Inferior parietal cortex (tissue), 1 donor: Measurements from ENCODE around the gene SERPINH1.
"Not testable (repeated sequence)": the region's sequence is repeated elsewhere in the genome, so short reads cannot be mapped to it uniquely, and the experiment has no call there.

Experiments
- DNase-seq: peaks from one replicate; pipeline ENCODE4 v3.0.0-alpha.2; 2016; ENCODE audit errors: extremely low spot score

Gene SERPINH1

DNA sequence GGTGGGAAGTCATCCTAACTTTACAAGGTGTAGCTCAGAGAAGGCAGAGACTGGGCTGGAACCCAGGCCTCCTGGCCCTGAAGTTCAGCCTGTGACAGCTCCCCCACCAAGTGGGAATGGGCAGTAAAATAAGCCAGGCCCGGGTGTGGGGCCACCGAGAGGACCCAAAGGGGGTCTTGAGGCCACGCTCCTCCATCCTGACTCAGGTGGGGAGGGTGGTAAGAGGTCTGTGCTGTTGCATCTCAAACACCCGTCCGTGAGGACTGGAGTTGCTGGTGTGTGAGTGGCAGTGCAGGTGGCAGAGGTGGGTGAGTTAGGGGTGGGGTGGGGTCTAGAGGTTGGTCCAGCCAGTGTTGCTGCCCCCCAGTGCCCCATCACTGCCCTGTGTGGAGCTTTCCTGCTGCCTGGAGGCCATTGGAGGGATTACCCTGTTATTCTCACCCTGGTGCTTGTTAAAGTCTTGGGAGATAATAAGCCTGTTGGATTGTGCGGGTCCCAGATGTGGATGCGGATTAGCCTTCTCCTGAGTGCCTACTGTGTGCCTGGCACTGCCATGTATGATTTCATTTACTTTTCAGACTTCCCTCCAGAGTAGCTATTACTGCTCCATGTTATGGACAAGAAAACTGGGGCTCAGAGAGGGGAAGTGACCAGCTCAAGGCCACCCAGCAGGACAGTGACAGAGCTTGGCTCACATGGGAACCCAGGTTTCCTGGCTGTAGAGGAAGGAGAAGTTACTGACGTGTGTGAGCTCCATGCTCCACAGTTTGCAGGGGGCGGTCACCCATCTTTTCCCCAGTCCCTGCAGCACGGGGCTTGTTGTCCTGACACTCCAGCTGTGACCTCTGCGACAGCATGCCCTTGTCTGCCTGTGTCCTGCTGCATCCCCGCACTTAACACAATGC, 12.9 kb downstream of the SERPINH1 start:
- DNase-seq: no peak

DNA sequence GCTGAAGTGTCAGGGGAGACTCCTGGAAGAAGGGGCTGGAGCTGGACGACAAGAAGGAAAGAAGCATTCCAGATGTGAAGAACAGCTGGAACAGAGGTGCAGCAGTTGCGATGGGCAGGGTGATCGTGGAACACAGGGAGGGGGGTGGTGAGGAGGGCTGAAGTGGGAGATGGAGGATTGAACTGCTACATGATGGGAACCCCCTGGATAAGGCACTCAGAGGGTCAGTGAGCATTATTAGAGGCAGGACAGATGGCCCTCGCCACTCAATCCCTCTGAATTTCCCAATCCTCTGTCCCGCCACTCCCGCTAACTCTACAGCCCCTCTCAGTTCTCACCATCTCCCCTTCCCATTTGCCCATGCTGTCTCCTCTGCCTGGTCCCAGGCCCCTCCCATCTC, 14.0 kb downstream of the SERPINH1 start:
- no peak for DNase-seq

DNA sequence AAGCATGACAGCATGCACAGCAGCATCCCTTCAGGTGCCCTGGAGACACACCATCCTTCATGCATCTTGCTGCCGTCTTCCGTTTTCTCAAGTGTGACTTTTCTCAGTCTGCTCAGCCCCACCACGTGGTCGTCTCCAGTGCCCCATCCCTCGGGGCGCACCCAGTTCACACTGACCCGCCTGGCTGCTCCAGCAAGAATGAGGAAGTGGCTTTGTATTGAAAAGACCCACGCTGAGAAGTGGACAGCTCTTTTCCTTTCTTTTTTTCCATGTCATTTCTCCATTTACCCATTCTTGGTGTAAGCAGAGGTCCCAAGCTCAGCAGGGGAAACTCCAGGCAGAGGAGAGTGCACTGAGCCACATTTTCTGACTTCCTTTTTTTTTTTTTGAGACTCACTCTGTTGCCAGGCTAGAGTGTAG, 14.5 kb downstream of the SERPINH1 start:
- DNase-seq: no peak

DNA sequence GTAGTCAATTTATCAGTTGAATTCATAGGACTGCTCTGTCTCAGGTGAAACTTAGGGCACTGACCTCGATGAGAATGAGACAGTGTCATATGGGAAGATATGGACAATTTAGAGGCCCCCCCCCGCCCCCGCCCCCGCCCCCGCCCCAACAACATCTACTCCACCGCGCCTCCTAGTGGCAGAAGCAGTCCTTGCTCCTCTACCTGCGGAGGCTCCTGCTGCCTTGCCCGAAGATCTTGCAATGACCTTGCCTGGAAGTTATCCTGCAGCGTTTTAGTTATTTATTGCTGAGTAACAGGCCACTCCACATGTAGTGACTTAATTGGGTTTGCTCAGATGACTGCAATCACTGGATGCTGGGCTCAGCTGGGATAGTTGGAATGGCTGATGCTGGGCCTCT, 15.2 kb downstream of the SERPINH1 start:
- DNase-seq: no peak

DNA sequence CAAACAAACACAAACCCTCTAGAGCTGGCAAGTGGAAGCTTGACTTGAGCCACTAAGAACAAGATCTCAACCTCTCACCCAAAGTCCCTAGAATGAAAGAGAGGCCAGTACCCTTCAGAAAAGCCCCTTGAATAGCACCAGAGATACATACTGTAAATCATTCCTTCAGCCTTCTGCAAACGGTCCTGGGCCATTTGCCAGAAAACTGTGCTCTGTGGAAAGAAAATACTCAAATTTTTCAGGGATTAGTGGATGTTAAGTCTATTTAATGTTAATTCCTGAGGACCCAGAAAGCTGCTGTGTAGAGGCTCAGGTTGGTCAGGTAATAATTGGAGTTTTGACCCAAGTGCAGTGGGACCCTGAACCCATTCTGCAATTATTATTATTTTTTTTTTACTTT, 16.9 kb downstream of the SERPINH1 start:
- no peak for DNase-seq

DNA sequence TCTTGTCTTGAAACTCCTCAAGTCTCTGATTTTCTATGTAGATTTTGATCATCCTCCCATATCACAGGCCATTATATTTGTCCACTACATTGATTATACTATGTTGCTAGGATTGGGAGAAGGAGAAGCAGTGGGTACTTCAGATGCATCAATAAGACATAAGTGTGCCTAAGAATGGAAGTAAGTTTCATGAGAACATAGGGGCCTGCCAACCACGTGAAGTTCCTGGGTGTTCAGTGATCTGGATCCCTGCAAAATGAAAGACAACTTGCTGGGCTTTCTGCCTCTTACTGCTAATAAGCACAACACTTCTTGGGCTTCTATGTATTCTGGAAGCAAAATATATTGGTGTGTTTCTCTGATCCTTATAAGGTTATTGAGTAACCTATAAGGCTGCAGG, 17.8 kb downstream of the SERPINH1 start:
- no peak for DNase-seq

DNA sequence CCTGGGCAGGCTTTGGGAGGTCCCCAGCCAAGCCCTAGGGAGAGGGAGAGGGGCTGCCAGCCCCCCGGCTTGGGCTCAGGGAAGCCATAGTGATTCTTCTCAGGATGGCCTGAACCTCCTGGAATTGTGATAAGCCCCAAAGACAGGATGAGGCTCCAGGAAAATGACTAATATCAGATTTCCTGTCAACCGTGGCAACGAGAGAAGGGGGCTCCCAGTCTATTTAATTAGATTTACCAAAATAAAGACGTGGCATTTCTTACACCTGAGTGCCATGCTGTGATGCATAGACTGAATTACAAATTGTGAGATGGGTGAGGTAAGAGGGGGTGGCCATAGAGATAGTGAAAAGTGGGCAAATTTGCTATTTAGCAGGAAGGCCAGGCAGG, 20.4 kb downstream of the SERPINH1 start:
- DNase-seq: no peak

DNA sequence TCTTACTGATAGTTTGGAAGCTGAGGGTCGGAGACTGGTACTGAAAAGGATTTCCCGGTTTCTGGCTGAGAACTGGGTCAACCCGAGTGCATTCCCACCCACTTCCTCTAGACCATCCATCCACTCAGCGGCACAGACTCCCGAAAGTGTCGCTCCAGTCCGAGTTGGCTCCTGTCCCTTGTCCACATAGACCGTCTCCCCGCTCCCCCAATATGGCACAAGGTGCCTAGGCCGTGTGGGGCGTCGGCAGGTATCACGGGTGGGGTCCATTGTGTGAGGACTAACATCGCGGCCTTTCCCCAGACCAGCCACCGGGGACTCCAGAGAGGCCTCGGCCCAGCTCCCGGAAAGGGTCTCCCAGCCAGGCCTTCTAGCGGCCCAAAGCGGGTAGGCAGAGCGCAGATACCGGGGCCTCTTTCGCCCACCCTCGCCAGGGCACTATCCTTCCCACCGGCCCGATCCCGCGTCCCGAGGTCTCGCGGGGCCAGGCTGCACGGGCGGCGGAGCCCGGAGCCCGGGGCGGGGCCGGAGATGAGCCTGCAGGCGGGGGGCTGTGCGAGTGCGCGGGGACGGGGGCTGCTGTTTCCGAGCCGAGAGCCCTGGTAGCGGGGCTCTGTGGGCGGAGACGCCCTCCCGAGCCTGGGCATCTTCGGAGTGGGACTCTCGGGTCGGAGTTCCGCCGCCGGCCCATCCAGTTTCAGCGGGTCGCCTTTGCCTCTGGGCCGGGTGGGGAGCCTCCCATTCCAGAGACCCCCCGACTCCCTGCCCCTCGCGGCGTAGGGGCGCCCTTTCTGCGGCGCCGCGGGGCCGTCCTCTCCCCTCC, 21.1 kb downstream of the SERPINH1 start:
- peak; percentile 39 for DNase-seq

DNA sequence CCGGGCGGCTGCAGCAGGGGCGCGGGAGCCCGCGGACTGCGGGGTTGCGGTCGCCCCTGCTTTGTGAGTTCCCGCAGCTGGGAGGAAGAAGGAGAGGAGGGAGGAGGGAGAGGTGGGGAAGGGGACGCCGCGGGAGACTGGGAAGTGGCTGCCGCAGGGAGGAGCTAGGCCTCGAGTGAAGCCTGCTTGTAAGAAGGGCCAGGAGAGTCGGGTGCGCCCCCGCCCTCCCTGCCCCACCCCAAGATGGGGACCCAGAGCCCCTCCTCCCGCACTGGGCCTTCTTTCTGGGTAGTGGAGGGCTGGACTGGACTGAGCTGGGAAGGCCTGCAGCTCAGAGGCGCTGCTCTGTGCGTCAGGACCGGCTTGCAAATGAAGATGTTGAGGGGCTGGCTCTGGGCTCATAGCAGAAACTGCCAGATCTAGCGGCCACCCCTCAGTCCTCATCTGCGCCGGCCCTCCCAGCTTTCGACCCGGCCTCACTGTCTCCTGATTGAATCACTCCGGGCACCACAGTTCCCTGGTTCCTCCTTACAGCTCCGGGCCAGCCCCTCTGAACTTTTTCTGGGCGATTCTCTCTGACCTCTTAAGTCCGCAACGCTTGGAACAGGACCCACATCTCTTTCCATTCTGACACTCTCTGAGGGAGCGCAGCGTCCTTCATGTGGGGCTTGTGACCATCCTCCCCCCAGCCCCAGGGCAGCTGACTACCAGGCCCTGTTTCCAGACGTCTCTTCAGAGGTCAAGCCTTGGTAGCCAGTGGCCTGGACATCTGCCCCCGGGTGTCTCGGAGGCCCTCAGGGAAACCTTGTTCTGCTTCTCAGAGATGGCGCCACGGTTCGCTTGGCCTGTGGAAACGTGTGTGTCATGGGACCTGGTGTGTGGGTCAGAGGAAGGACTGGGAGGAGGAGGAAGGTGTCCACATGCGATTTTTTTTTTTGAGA, 21.9 kb downstream of the SERPINH1 start:
- DNase-seq: peak; percentile 59

DNA sequence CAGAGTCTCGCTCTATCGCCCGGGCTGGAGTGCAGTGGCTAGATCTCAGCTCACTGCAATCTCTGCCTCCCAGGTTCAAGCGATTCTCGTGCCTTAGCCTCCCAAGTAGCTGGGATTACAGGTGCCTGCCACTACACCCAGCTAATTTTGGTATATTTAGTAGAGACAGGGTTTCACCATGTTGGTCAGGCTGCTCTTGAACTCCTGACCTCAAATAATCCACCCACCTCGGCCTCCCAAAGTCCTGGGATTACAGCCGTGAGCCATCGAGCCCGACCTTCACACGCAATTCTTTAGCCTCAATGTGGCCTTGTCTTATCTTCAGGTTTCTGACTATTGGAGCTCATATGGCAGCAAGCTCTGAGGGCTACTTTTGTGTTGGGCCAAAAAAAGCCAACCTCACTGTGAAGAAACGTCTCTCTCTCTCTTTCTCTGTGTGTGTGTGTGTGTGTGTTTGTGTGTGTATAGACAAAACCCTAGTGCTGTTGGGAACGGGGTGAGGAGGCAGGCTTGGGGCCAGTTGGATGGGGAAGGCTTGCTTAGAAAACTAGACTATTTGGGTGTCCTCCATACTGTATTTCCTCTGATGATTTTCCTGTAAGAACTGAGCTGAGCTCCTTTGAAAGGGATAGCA, 22.7 kb downstream of the SERPINH1 start:
- not testable (repeated sequence) for DNase-seq

DNA sequence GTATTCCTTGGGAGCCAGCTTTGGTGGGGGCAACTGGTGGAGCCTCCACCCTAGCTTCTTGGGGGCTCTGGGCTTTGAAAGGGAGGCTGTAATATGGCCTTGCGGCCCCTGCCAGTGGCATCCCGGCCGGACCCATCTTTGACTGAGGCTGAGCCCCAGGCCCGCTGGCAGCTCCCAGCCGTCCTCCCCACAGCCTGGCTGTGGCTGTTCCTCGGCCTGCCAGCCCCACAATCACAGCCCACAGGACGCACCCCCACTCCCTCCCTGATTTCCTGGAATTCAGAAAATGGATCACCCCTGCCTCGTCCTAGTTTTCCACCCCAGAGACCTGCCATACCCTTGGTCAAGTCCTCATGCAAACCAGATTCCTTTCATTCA, 23.2 kb downstream of the SERPINH1 start:
- DNase-seq: no peak

DNA sequence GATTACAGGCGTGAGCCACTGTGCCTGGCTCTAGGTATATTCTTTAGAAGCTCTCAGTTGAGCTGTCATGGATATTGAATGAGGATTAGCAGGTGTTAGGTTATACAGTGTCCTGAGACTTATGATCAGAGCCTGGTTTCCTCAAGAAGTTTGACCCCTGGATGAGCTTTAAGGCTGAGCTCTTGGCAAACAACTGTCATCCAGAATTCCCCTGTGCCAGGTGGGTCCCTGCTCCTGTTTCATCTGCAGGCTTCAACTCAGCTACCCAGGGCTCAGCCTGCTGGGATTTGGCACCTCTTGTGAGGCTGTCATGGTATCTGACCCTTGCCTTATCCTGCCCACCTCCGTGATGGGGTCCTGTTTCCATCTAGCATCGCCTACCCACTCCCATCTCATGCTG, 24.3 kb downstream of the SERPINH1 start:
- DNase-seq: no peak

DNA sequence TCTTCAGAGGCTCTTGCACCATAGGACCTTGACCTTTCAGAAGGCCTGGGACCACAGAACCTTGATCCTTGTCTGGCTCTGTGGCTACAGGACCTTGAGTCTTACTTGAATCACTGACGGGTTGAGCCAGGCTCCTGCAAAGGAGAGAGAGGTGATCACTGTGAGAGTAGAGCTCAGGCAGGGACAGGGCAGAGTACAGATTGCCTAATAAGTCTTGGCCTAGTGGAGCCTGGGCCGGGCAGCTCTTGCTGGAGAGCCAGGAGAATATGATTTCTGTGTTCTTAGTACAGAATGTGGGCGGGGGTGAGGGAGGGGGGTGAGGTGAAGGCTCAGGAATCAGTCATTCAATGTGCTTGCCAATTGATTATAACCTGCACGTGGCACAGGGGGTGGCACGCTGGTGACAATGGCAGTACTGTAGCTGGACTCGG, 26.0 kb downstream of the SERPINH1 start:
- DNase-seq: no peak

DNA sequence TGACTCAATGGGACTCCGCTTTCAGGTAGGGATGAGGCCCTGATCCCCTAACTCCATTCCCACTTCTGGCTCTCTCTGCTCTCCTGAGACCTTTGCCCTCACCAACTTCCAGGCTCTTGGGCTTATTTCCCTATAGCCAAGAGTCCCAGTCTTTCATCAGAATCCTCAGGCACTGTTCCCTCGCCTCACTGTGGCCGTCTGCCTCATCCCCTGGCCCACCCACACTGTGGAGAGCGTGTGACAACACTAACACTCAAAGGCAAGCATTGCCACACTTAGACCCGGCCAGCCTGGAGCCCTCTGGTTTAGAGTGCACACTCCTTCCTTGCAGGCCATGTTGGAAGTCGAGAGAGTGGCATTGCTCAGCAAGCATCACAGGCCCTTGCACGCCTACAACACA, 27.0 kb downstream of the SERPINH1 start:
- DNase-seq: no peak

DNA sequence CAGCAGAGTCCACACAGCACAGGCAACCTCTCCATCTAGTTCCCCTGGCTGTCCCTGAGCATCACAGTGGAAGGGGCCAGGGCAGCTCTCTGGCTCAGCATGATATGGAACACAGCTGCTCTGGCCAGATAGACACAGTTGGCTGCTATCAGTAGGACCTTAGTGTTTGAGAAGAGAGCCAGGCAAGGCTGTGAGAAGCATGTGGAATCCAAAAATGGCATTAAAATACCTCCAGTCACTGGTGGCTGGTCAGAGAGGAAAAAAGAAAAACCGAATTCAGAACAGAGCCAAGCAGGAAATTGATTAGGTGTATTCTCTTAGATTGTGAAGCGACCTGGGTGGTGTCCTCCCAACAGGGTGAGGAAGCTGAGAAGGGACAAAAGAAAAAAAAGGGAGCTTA, 27.9 kb downstream of the SERPINH1 start:
- DNase-seq: peak; percentile 38

DNA sequence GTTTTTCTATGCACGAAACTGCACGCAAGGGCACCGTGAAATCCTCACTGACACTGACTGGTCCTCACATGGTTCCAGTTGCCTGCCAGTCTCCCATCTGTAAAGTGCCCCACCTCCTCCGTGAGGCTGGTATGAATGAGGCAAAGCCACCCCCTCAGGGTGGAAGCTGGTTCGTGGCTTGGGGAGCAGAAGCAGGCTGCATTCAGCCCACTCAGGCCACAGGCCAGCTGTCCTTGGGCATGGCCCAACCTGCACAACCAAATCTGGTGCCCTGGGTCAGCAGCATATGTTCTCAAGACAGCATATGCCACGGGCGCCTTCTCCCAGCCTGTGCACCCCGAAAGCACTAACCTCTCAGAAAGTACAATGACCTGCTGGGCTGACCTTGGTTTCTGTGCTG, 29.3 kb downstream of the SERPINH1 start:
- DNase-seq: no peak

DNA sequence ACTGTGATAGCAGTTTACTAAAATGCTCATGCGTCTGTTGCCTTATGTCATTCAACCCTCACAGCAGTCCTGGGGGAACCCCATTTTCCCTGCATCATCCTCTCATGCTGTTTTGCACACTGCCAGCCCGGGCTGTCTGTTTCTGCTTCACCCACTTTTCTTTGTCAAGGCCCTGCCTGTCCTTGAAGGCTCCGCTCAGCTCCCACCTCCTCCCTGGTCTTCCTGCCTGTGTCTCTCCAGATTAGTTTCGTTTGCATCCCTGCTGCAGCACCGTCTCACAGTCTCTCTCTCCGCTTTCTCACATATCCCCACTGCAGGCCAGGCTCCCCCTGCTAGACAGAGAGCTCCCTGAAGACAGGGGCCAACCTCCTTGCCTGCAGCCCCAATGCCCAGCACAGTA, 29.9 kb downstream of the SERPINH1 start:
- no peak for DNase-seq

DNA sequence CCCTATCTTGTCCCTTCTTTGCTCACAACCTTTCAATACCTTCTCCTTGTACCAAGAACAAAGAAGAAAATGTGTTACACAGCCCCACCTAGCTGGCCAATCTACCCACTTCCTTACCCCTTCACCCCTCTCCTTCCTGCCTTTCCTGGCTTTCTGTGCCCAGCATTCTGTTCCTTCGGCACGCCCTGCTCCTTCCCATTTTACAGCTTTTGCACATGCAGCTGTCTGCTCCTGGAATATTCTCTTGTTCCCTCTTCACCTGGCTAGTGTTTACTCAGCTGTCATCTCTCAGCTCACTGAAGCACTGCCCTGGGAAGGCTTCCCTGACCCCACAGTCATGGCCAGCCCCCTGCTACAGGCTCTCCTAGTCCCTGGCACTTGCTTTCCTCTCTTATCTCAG, 30.7 kb downstream of the SERPINH1 start:
- DNase-seq: no peak

DNA sequence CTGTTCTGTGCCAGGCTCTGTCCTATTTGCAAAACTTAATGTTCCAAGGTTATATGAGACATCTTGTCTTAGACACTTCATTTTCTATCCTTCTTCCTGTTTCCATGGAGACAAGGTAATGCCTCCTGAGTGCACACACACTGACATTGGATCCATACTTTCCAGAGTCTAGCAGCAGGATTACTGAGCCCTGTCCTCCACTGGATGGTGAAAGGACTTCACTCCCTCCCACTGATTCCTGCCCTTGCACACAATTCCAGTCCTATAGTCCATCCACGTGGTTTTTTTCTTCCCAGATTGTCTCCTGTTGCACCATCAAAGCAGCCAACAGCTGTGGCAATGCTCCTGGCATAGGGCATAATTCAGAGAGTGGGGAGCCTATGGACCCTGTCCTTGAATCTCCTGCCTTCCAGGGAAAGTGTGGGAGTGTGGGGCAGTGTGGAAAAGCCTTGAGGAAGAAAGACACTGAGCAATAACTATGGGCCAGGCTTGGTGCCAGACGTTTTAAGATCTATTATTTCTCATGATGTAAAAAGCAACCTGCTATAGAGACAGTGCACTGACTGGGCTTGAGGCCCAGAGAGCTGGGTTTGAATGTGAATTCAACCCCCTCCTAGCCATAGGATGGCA, 31.3 kb downstream of the SERPINH1 start:
- DNase-seq: no peak

DNA sequence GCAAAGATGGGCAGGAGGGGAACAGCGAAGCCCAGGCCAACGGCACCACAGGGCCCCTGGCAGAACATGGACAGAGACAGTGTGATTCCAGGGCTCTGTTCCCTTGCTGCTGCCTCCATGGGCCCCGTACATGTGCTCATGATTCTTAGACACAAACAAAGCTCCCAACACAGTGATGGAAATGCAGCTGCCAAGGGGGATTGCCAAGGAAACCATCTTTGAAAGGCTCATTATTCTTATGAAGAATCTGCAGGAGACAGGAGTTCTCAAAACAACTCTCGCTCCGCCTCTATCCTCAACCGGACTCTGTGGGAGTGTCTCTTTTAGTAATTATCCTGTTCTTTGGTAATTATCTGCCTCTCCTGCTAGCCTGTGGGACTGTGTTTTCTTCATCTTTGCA, 32.2 kb downstream of the SERPINH1 start:
- DNase-seq: no peak

DNA sequence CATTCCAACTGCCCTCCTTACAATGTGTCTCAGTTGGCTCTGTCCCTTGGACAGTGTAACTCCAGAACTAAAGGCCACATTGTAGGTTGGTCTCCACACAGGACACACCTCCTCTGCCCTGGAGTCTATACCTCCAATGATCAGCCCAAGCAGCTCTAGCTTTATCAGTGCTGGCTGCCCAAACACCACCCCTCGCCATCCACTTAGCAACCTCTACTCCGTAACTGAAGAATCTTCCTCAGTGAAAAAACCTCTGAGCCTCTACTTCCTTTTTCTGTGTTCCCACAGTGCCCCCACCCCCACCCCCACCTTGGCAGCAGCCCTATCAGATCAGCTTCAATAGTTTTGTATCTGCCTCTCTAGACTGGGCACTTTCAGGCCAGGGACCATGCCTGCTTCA, 33.4 kb downstream of the SERPINH1 start:
- DNase-seq: no peak
